ENCODE data around the gene OR10P1. TPM values are rescaled to one million over a fixed set of nuclear protein-coding genes. Genes with fewer than 3 reads are reported as not detected.

OR10P1 gene
- total RNA-seq, 4 donors from 2014 or later: not detected

DNA sequence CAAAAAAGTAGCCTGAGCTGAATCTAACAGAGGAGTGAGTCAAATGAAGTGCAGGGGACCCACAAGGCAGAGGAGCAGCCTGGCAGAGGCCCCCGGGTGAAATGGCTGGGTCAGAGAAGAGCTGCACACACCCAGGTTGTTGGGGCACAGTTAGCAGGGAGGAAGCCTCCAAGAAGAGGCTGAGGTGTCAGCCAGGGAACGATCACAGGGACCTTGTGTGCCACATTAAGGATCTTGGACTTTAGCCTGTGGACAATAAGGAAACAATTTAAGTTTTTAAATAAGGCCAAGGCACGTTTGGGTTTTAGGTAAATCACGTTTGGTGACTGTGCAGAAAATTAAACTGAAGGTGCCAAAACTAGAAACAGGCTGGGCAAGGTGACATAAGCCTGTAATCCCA, 35.1 kb downstream of the OR10P1 start:
- ATAC-seq: no peak
- WGBS, 2 donors (ENCODE audit: low coverage in 1 of 2): 39 to 58% methylated on average over 3 to 4 of the region's 4 CpGs
- Histone ChIP-seq H3K27ac (no peak overlapping the region), H3K36me3 (no peaks in the 10 kb centered on the region), H3K9me3 (no peaks in the 10 kb centered on the region), H3K4me3 (no peak overlapping the region), H3K4me1 (no peaks in the 10 kb centered on the region), H3K27me3 (no peaks in the 10 kb centered on the region)
- TF ChIP-seq POLR2AphosphoS5 (IDR thresholded peaks at IDR 0.05): no peak
- TF ChIP-seq, protein P1, sequence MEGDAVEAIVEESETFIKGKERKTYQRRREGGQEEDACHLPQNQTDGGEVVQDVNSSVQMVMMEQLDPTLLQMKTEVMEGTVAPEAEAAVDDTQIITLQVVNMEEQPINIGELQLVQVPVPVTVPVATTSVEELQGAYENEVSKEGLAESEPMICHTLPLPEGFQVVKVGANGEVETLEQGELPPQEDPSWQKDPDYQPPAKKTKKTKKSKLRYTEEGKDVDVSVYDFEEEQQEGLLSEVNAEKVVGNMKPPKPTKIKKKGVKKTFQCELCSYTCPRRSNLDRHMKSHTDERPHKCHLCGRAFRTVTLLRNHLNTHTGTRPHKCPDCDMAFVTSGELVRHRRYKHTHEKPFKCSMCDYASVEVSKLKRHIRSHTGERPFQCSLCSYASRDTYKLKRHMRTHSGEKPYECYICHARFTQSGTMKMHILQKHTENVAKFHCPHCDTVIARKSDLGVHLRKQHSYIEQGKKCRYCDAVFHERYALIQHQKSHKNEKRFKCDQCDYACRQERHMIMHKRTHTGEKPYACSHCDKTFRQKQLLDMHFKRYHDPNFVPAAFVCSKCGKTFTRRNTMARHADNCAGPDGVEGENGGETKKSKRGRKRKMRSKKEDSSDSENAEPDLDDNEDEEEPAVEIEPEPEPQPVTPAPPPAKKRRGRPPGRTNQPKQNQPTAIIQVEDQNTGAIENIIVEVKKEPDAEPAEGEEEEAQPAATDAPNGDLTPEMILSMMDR (IDR thresholded peaks at IDR 0.05): no peak
- TF ChIP-seq EP300 (IDR thresholded peaks at IDR 0.05): no peak
- no peak for TF ChIP-seq POLR2A (IDR thresholded peaks at IDR 0.05)

- Histone ChIP-seq H3K9me3 (no peaks in the 10 kb centered on the region), H3K27me3 (no peaks in the 10 kb centered on the region), H3K4me3 (no peak overlapping the region), H3K4me1 (no peaks in the 10 kb centered on the region), H3K27ac (no peak overlapping the region), H3K36me3 (no peaks in the 10 kb centered on the region)
- ATAC-seq: peak; percentile 48
- TF ChIP-seq, protein P1 (IDR thresholded peaks at IDR 0.05): no peak
- TF ChIP-seq POLR2A (IDR thresholded peaks at IDR 0.05) (no peak), EP300 (IDR thresholded peaks at IDR 0.05) (no peak), POLR2AphosphoS5 (IDR thresholded peaks at IDR 0.05) (no peak)
Measured at GRCh38 chr12:55673638-55674037, 36.9 kb downstream of the OR10P1 start.

- TF ChIP-seq, protein P1 (IDR thresholded peaks at IDR 0.05): no peak
- TF ChIP-seq EP300 (IDR thresholded peaks at IDR 0.05) (no peak), POLR2AphosphoS5 (IDR thresholded peaks at IDR 0.05) (no peak), POLR2A (IDR thresholded peaks at IDR 0.05) (no peak)
- no peaks in the 10 kb centered on the region for H3K27me3 ChIP-seq
- no peaks in the 10 kb centered on the region for H3K36me3 ChIP-seq
- H3K9me3 ChIP-seq: no peaks in the 10 kb centered on the region
- no peaks in the 10 kb centered on the region for H3K4me1 ChIP-seq
- ATAC-seq: no peak
- 74 to 86% methylated on average over 3 to 7 of the region's 8 CpGs for WGBS, 2 donors (ENCODE audit: low coverage in 1 of 2)
- H3K4me3 ChIP-seq: no peak overlapping the region
- H3K27ac ChIP-seq: no peak overlapping the region
Measured at GRCh38 chr12:55675666-55676065, 39.0 kb downstream of the OR10P1 start.

DNA sequence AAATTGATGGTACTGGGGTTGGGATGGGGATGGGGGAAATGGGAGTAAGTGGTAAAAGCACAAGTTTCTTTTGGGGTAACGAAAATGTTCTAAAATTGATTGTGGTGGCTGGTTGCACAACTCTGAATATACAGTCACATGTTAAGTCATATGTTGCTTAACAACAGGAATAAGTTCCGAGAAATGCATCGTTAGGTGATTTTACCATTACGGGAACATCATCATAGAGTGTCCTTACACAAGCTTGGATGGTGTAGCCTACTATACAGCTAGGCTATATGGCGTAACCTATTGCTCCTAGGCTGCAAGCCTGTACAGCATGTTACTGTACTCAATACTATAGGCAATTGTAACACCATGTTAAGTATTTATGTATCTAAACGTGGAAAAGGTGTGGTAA, 40.0 kb downstream of the OR10P1 start:
- Histone ChIP-seq H3K4me1 (peaks cover 0 to 10% (median 7%) of the 10 kb centered on the region in 3 donors), H3K27me3 (no peaks in the 10 kb centered on the region), H3K27ac (no peak overlapping the region), H3K9me3 (no peaks in the 10 kb centered on the region), H3K4me3 (no peak overlapping the region), H3K36me3 (no peaks in the 10 kb centered on the region)
- peak; percentile 34 for ATAC-seq
- WGBS, 2 donors (ENCODE audit: low coverage in 1 of 2): 53 to 89% methylated on average over 5 to 6 of the region's 6 CpGs
- TF ChIP-seq POLR2A (IDR thresholded peaks at IDR 0.05) (no peak), POLR2AphosphoS5 (IDR thresholded peaks at IDR 0.05) (no peak), EP300 (IDR thresholded peaks at IDR 0.05) (no peak)
- TF ChIP-seq, protein P1 (IDR thresholded peaks at IDR 0.05): no peak

GRCh38 chr12:55679691-55680090, 43.0 kb downstream of the OR10P1 start:
- WGBS, 2 donors (ENCODE audit: low coverage in 1 of 2): 92 to 93% methylated on average over 5 of the region's 5 CpGs
- H3K4me1 ChIP-seq: peaks cover 0 to 16% (median 8%) of the 10 kb centered on the region in 3 donors
- no peak for TF ChIP-seq POLR2AphosphoS5 (IDR thresholded peaks at IDR 0.05)
- H3K27ac ChIP-seq: no peak overlapping the region
- ATAC-seq: no peak
- no peaks in the 10 kb centered on the region for H3K27me3 ChIP-seq
- no peaks in the 10 kb centered on the region for H3K9me3 ChIP-seq
- no peaks in the 10 kb centered on the region for H3K36me3 ChIP-seq
- no peak overlapping the region for H3K4me3 ChIP-seq

Data from gastroesophageal sphincter (tissue), 4 donors.